ENCODE measurements around the gene CBY3. TPM values are rescaled to one million over a fixed set of nuclear protein-coding genes. Genes with fewer than 3 reads are reported as not detected.
"Not testable (repeated sequence)": the region's sequence is repeated elsewhere in the genome, so short reads cannot be mapped to it uniquely, and the experiment has no call there.

Gene CBY3
- not detected for total RNA-seq

DNA sequence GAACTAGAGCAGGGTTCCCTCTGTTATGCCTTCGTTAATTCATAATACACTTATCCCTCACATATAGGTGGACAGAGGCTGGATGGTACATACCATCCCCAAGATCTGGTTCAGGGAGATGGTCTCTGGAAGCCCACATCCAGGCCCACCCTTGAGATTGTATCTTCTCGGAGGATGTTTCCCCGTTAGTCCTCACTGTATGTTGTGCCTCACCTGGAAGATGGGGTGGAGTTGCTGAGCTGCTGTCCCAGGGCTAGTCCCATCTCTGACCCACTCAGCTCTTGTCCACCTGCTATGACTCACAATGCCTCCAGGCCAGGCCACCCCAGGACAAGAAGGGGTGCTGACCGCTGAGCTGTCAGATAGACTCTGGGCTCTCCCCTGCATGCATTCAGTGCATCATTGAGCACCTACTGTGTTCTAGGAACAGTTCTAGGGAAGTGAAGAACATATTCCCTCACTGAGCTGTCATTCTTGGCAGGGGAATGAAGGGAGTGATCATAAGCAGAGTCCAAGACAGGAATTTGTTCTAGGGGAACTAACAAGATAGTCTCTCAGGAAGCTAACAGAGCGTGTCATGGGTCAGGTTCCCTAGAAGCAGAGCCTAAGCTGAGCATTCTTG lies at the start of gene CBY3:
TSS of gene CBY3 (minus strand) at position 255 of the 622 bp plus-strand sequence. CDS start at position 139, 116 bp downstream.
- FAIRE-seq (no peak), DNase-seq (ENCODE audit: low spot score in 2 of 2) (no peak)

DNA sequence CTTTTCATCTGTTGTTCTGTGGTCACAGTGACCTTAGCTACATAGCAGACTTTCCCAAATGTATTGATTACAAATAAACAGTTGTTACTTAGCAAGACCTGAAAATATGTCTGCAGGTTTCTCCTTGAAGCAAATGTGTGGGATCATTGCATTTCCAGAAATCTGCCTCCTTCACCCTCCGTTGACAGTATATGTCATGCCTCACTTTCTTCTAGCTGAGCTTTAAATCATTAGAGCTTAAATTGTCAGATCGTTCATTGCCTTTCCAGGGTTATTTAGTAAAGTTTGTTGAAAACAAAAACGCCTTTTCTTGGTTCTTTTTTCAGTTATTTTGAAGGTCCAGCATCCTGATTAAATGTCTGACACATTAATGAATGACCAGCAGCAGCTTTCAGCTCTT lies 49.5 kb upstream of the CBY3 start:
- FAIRE-seq = no peak
- DNase-seq (ENCODE audit: low spot score in 2 of 2) = no peak

DNA sequence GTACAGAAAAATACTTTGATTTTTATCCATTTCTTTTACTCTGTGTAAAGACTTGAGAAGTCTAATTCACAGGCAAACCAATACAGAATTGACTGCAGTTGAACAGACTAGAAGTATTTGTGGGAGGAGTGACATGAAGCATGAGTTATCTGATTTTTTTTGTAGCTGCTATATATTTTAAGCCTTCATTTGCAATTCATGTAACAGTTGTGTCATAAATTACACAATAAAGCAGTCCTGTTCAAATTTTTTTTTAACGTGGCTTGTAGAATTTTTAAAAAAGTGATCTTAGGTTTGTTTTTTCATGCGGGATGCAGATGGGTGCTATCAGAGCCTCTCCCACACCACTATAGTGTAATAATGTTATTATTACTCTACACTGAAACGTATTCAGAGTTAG lies 48.9 kb upstream of the CBY3 start:
- no peak for FAIRE-seq
- no peak for DNase-seq (ENCODE audit: low spot score in 2 of 2)

DNA sequence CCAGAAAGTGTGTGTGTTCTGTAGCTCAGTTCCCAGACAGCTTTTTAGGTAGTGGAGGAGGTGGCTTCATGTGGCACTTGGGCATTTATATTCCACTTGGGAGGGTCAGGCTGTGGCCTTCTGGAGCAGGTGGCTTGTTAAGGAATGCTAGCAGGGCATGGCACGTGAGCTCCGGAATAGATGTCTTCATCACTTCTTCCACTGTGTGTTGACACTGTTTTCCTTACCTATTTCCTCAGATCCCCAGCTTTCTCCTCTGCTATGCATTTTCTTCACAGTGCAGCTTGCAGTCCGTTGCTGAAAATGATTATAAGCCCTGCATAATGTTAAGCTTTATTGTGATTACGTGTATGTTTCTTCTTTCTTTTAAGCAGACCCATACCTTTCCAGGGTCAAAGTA lies 48.5 kb upstream of the CBY3 start:
- FAIRE-seq = no peak
- no peak for DNase-seq (ENCODE audit: low spot score in 2 of 2)

DNA sequence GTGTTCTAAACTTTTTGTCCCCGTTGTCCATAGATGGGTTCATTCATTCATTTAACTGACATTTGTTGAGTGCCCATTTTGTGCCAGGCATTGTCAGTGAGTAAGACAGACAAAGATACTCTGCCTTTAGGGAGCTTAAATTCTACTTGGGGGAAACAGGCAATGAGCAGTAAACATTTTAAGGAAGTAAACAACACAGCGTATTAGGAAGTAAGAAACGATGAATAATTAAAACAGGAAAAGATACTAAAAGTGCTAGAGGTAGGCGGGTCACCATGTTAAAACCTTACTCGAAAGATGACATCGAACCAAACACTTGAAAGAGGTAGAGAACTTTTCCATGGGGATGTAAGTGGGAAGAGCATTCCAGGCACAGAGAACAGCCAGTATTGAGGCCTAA lies 46.3 kb upstream of the CBY3 start:
- DNase-seq (ENCODE audit: low spot score in 2 of 2) (no peak), FAIRE-seq (no peak)

DNA sequence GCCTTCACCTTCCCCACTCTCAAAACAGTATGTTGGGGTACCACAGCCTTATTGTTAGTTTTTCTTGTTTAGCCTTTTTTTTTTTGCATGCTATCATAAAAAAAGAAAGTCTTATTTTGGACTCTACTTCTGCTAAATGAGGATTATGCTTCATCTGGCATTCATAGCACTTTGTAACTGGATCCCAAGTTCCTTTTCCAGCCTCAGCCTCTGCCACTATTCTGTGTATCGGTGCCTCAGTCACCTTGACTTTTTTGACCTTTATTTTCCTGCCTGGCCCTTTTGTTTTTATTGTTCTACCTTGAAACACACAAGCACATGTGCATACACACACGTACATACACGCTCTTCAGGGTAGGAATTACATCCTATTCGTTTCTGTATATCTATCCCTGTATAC lies 43.3 kb upstream of the CBY3 start:
- no peak for DNase-seq (ENCODE audit: low spot score in 2 of 2)
- no peak for FAIRE-seq

DNA sequence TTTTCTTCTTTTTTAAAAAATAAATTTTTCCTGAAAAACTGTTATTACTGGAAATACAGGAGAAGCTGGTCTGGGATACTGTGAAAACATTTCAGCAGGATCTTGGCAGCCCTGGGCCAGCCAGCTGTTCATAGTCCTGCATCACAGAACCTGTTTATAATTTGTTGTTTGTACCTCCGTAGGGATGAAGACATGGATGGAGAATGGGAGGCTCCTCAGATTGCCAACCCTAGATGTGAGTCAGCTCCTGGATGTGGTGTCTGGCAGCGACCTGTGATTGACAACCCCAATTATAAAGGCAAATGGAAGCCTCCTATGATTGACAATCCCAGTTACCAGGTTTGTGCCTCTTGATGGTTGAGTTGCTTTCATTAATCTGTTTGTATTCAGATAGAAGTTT lies 39.4 kb upstream of the CBY3 start:
- FAIRE-seq (no peak), DNase-seq (ENCODE audit: low spot score in 2 of 2) (no peak)

DNA sequence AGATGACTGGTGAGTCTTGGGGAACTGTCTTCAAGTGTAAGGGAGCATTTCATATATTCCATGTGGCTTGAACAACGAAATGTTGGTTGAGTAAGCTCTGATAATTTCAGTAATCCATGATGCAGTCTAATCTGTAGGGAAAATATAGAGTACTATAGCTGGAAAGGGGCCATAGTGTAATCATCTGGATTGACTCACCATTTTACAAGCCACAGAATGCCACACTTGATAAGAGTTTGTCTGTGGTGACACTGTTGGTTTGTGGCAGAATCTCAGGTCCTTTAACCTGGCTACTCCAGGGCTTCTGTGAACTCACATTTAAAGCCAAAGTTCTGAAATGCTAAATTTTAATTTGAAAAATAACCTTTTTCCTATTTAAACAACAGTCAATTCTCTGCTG lies 35.5 kb upstream of the CBY3 start:
- FAIRE-seq (no peak), DNase-seq (ENCODE audit: low spot score in 2 of 2) (no peak)

DNA sequence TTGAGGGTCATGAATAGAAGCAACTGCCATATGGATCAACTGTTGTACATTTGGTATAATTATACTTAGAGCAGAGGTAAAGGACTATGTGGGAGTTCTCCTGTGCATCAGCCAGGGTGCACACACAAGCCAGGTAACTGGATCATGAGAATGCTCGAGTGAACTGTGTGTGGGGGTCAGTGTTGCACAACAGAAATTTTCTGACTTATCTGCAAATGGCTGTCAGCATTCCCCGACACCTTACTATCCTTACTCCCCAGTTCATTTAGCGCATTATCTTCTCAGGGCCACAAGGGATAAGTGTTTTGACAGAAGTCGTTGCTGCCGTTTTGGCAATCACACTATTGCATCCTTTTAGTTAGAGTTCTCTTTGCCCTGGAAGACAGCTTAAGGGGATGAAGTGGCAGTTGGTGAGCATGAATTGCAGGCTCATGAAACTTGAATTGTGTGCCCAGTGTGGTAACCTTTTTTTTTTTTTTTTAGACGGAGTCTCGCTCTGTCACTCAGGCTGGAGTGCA lies 19.6 kb upstream of the CBY3 start:
- no peak for FAIRE-seq
- no peak for DNase-seq (ENCODE audit: low spot score in 2 of 2)

DNA sequence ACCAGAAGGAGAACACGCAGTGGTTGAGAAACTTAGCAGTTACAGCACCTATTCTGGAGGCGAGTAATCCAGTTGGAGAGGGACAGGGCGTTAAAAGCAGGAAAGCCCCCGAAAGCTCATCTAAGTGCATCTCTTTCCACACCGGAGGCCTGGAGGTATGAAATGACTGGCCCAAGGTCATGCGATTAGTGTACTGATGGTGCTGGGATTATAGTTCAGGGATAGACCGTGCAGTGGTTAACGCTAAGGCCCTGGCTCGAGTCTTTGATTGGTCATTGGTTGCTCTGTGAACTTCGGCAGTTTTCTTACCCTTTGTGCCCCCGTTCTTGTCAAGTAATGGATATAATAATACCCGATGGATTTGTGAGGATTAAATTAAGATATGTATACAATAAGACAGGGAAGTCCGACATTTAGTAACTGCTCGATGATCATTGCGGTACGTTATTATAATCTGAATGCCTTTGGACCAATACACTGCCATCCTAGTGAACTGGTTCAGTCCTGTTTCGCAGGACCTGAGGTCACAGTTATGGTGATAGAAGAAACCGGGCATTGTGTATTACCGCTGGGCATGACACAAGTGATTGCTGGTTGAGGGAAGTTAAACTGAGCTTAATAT lies 18.9 kb upstream of the CBY3 start:
- peak in 1 of 2 donors; percentile 28 for DNase-seq (ENCODE audit: low spot score in 2 of 2)
- no peak for FAIRE-seq

DNA sequence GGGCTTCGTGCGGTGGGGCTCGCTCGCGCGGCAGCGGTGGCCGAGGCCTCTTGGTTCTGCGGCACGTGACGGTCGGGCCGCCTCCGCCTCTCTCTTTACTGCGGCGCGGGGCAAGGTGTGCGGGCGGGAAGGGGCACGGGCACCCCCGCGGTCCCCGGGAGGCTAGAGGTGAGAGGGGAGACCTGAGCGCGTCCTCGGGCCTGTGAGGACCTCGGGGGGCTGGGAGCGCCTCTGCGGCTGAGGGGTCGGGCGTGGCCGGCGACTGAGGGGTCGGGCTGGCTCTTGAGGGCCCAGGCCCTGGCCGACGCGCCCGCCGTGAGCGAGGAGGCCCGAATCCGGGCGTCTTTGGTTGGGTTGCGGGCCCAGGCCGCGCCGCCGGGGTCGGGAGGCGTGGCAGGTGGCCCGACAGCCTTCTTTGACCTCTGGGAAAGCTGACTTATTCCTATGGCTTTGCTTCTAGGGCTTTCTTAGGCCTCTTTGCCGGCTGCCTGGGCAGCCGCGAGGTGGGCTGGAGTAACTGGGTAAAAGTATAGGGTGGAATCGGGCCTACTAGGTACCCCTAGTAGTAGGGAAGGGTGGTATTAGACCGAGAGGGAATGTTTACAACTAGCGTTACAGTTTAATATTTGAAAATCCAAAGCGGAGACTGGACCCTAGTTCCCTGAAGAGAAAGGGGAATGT lies 18.2 kb upstream of the CBY3 start, which contains the start of gene CANX:
TSS of gene CANX (plus strand) at position 33 of the 681 bp plus-strand sequence. CDS start 6,715 bp downstream, outside the sequence.
- no peak for DNase-seq (ENCODE audit: low spot score in 2 of 2)
- FAIRE-seq = no peak

DNA sequence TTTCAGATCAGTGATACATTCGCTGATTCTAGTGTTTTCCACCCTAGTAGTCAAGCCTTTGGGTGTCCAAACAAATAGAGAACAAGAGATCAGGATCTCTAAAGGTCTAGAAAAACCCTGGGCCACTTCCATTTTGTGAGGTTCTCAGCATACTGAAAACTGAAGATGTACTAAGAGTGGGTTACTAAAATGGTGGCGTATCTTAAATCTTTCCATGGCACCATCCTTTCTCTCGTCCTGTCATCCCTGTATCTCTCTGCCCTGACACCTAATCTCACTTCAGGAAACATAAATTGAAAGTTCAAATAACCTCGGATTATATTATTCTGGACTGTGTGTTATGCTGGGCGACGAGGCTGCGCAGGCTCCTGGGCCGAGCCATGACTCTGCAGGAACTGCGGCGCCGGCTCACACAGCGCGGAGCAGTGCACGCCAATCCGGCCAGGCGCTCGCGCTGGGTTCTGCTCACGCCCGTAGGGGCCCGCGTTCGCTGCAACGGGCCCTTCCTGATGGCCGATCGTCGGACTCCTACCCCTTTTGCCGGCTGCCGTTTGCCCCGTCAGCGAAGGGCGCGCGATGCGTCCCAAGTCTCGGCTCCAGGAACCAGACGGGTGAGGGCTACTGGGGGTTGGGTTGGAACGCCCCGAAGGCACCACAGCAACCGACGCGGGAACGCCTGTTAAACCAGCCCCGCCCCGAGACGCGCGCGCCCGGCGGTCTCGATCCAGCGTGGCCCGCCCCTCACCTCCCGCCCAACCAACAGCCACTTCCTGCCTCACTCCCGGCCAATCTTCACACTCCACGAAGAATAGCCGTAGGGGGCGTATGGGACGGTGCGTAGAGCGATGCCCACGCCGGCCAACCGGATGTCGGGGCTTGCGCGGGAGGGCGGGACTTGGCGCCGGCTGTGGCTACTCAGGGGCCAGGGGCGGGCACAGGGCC lies 17.4 kb upstream of the CBY3 start:
- FAIRE-seq (no peak), DNase-seq (ENCODE audit: low spot score in 2 of 2) (peak; percentile 98 to 99)

DNA sequence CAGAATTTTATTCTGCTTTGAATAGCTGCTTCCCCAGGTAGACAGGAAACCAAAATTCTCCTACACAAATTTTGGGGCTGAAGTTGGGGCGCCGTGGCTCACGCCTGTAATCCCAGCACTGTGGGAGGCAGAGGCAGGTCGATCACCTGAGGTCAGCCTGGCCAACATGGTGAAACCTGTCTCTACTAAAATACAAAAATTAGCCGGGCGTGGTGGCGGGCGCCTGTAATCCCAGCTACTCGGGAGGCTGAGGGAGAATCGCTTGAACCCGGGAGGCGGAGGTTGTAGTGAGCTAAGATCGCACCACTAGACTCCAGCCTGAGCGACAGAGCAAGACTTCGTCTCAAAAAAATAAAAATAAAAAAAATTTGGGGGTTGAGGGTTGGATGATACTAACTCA lies 16.7 kb upstream of the CBY3 start:
- DNase-seq (ENCODE audit: low spot score in 2 of 2); FAIRE-seq: not testable (repeated sequence)

DNA sequence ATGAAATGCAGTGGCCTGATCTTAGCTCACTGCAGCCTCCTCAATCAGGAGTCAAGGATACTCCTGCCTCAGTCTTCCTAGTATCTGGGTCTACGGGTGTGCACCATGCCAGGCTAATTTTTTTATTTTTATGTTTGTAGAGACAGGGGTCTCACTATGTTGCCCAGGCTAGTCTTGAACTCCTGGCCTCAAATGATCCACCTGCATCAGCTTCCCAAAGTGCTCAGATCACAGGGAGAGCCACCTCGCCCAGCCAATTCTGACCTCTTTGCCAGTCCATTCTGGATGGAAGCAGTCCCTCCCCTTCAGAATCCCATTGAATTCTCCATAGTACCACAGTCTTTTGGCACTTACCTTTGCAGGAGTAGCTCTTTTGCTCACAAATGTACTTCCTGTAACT lies 16.3 kb upstream of the CBY3 start:
- DNase-seq (ENCODE audit: low spot score in 2 of 2) (no peak), FAIRE-seq (no peak)

DNA sequence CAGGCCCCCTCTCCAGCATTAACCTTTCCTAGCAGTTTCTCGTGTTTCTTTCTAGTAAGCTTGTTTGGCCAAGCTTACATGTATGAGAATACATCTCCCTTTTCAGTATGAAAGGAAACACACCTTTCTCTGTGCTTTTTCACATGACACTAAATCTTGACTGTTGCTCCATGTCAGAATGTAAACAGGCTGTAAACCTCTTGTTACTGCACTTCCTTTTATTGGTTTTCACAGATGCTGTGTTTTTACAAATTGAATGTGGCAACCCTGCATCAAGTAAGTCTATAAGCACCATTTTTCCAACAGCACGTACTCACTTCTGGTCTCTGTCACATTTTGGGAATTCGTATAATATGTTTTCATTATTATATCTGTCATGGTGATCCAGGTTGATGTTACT lies 15.8 kb upstream of the CBY3 start:
- FAIRE-seq = no peak

DNA sequence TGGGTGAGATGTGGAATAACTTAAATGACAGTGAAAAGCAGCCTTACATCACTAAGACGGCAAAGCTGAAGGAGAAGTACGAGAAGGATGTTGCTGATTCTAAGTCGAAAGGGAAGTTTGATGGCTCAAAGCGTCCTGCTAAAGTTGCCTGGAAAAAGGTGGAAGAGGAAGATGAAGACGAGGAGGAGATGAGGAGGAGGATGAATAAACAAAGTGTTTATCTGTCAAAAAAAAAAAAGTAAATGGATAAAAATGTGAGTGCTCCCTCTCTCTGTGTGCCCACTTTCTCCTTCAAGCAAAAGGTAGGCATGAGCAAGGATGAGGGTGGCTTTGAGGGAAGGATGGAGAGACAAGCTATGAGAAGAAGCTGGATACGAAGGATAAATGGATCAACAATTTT lies 13.7 kb upstream of the CBY3 start:
- FAIRE-seq (no peak), DNase-seq (ENCODE audit: low spot score in 2 of 2) (no peak)

More for the DNA sequence above, 15.8 kb upstream of the CBY3 start:
- DNase-seq (ENCODE audit: low spot score in 2 of 2) = no peak

DNA sequence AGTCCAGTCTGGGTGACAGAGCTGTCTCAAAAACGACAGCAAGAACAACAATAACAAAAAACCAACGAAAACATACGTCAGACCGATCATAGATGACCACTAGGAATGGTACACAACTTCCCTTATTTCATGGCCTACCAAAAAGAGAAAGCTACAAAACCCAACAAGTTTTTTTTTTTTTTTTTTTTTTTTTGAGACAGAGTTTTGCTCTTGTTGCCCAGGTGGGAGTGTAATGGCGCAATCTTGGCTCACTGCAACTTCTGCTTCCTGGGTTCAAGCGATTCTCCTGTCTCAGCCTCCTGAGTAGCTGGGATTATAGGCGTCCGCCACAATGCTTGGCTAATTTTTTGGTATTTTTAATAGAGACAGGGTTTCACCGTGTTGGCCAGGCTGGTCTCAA lies 8.4 kb upstream of the CBY3 start:
- not testable (repeated sequence) for FAIRE-seq; DNase-seq (ENCODE audit: low spot score in 2 of 2)

DNA sequence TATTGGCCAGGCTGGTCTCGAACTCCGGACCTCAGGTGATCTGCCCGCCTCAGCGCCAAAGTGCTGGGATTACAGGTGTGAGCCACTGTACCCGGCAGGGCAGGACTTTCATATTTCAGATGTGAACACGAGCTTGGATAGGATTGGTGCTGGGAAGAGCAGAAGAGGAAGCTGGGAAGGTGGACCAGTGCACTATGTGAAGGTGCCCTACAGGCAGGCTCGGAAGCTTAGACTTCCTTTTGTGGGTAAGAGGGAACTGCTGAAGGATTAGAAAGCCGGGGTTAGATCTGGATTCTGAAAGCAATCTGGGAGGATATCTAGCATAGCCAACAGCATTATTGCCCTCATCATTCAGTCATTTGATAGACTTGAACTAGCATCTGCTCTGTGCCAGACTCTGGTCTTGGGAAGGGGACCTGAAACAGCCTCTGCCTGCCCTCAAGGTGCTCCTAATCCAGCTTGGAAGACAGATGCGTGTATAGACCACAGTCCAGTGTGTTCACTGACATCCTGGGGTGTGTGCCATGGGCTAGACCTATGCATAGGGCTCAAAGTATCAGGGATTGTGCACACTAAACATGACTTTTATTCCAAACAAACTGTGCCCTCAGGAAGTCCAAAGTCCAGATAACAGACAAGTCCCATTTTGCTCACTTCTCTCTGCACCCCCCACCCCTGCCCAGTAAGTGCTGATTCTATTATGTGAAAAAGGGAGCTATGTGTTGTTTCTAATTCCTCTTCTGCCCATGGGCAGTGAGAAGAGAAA lies 637 bp downstream of the CBY3 start:
- DNase-seq (ENCODE audit: low spot score in 2 of 2) (no peak), FAIRE-seq (no peak)

DNA sequence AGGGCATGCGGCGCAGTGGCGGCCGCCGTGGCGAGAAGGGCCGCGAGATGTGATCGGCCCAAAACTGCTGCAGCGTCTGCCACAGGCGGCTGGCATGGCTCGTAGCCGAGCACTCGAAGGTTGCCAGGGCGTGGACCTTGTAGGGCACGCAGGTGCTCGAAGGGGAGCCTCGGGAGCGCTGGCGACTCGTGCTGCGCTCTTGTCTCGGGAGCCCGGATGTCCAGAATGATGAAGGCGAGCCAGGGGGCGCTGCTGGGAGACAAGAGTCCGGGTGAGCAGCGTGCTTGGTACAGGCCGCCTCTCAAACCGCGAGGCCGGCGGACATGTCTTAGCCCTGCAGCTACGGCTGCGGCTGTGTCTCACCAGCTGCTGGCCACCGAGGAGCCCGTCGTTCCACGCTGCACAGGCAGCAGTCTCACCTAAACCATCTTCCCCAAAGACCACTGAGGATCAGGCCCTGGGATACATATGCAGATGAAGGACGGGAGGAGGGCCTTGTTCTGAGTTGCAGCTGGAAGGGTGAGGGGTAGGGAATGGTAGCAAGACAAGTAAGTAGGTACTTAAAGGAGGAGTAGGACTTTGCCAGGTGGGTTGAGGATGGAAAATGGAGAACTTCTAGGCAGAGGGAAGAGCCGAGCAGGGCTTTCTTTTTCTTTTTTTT lies 1.7 kb downstream of the CBY3 start:
- FAIRE-seq = no peak
- peak in 1 of 2 donors; percentile 55 for DNase-seq (ENCODE audit: low spot score in 2 of 2)
